ENCODE measurements around the gene MGAT2.
"Not testable (repeated sequence)": the region's sequence is repeated elsewhere in the genome, so short reads cannot be mapped to it uniquely, and the experiment has no call there.

Gene MGAT2

DNA sequence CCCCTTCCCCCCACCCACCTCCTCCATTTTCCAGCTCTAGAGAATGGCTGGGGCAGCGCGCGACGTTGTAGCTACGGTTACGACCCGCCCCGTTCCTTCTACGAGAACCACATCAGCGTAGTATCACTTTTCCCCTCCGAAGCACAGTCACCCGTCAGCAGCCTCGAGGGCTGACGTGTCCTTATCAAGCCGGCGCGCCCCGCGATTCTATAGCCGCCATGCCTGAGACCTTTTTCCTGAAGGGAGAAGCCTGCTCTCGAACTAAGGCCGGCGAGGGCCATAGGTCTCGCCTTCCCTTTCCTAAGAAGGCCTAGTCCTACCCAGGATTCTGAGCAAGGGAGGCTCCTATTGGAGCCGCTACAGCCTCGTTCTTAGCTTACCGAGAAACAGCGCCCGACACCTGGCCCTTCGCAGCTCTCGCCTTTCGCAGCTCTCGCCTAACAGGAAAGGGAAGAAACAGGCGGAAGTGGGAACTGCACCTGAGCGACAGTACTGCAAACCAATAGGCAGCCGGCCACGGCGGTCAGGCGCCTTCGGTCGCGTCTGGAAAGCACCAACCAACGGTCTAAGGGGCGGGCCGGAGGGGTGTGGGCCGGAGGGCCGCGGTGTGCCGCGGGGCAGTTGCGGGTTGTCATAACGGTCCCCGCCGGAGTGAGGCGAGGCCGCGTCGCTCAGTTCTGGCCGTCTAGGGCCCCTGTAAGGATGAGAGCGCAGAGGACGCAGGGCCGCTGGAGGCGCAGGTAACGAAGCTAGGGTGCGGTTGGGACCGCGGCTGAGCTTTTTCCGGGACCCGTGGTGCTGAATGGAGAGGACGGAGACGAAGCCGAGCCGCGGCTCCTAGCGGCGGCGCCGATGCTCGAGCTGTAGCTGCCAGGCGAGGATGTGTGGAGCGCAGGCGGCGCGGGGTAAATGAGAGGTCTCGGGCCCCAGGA lies at the start of gene MGAT2, which contains the start of gene RPL36AL:
TSS of gene MGAT2 (plus strand) at position 618 of the 932 bp plus-strand sequence. CDS start 470 bp downstream, outside the sequence.
TSS of gene RPL36AL (minus strand) at position 445 of the 932 bp plus-strand sequence. CDS start 1,522 bp downstream, outside the sequence.
- DNase-seq: peak; percentile 97

DNA sequence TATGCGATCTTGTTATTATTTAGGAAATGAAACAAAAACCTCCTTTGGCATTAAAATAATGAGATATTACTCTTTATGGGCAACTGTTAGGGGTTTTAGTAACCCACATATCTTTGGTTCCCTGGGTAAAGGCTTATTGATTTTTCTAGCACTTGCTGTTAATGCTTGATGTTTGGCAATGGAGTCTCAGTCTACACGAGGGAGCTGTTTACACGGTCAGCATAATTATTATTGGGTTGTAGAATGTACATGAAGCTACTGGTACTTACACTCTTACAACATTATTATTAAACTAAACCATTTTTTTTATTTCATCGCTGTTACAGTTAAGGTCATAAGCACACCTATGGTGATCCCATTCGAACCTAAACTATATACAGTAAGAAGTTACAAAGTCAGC lies 46.6 kb upstream of the MGAT2 start:
- DNase-seq: no peak

DNA sequence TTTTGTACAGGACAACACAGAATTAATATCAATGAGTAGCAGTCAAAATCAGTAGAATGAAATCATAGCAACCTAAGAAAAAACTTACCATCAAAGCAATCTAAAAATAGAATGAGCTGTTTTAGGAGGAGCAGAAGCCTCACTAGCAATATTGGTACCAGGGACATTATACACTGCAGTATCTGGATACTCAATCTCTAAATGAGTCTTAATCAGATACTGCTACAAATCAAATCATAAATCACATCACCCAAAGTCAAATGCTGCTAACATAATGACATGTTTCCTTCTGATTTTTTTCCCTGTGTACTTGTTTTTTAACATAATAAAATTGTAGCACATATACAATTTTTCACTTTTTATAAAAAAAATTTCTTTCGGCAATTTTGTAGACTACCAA lies 42.5 kb upstream of the MGAT2 start:
- DNase-seq: no peak

DNA sequence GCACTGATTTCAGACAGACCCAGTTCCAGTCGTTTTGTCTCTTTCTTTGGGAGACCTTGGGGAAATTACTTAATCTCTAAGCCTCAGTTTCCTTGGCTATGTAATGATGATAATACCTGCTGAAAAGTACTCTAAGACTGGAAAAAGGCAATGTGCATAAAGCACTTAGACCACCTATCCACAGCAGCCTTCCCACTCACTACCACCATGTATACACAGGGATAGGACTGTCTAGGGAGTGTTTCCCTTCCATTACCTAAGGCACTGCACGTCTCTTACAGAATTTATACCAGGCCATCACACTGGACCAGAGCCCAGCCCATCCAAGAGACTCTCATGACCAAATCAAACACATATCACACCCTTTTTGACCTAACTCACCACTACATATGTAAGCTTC lies 40.8 kb upstream of the MGAT2 start:
- DNase-seq: no peak

DNA sequence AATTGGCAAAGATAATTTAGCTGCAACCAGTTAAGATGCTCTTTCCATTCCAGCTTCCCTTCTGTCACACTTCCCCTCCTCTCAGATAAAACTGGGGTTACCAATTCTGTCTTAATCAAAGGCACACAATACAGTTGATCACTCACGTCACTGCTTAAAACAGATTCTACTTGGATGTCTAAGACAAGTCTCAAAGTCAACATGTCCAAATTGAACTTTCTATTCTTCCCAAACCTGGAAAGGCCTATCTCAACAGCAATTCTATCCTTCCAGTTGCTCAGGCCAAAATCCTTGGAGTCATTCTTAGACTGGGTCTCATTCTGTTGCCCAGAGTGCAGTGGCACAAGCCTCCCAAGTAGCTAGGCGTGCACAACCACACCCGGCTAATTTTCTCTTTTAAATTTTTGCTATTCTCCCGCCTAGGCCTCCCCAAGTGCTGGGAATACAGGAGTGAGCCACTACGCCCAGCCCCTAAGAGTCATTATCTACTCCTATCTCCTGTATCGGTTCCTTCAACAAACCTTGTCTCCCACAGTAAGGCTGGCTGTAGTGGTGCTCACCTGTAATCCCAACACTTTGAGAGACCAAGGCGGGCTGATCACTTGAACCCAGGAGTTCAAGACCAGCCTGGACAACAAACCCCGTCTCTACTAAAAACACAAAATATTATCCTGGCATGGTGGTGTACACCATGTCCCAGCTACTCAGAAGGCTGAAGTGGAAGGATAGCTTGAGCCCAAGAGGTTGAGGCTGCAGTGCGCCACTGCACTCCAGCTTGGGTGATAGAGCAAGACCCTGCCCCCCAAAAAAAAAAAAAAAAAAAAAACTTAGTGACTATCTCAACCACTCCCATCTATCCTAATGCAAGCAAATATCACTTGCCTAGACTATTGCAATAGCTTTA lies 39.1 kb upstream of the MGAT2 start:
- no peak for DNase-seq

DNA sequence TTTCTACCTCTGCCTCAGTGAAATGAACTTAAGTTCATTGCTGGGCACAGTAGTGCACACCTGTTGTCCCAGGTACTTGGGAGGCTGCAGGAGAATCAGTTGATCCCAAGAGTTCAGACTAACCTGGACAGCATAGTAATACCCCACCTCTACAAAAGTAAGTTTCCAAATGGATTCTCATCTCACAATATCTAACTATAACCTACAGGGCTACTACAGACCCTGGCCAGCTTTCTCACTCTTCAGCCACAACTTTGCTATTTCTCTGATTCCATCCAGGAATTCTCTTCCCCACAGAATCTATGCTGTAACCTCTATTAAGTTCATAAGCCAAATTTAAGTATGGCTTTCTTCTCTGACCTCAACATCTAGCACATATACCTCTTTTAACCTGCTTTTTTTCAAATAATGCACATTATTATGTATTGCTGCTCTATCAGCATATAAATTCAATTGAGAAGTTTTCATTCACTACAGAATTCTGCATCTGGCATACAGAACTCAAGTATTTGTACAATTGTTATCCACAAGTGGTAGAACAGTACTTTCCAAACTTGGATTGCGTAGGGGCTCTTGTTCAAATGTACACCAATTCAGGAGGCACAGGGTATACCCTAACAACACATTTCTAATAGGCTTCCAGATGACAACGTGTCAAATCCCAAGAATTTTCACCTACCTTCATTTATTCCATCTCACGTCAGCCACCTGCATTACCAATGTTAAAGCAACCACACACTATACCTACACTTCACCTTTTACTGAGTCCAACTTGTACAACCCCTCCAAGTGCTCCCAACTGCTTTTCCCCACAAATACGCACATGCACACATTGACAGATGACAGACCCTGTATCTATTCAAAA lies 38.3 kb upstream of the MGAT2 start:
- no peak for DNase-seq

DNA sequence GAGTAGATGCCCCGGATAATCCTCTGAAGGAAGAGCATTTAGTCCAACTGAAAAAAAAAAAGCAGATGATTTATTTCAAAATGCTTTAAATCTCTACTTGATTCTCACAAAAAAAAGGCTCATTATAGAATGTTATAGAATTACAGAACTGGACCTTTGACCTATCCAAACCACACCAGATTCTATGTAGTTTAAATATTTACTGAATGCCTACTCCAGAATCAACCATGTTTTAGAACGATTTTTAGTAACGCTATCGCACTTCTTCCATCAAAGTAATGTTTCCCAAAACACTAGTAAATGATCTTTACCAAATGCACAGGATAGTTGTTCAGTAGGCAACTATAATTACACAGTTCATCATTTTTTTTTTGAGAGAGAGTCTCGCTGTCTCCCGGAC lies 37.0 kb upstream of the MGAT2 start:
- no peak for DNase-seq

DNA sequence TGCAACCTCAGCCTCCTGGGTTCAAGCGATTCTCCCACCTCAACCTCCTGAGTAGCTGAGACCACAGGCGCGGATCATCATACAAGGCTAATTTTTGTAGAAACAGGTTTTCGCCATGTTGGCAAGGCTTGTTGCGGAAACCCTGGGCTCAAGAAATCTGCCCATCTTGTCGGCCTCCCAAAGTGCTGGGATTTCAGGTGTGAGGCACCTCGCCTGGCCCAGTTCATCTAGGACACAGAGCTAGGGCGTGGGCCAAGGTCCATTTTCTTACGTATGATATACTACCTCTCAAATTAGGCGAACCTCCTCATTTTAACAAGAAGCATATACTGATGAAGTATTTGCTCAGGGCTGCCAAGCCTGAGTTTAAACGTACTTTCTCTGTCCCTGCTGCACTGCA lies 36.5 kb upstream of the MGAT2 start:
- DNase-seq: no peak

DNA sequence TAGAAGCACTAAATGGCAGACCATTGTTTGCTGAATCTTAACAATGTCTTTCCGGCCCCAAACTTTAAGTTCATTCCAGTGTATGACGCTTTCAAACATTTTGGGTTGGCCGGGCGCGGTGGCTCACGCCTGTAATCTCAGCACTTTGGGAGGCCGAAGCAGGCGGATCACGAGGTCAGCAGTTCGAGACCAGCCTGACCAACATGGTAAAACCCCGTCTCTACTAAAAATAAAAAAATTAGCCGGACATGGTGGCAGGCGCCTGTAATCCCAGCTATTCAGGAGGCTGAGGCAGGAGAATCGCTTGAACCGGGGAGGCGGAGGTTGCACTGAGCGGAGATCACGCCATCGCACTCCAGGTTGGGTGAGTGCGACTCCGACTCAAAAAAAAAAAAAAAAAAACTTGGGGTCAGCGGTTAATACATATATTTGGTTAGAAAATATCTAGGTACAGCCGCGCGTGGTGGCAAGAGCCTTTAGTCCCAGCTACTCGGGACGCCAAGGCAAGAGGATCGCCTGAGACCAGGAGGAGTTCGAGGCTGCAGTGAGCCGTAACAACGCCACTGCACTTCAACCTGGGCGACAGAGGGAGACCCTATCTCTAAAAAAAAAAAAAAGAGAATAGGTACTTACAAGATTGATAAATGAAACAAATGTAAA lies 35.5 kb upstream of the MGAT2 start:
- DNase-seq: not testable (repeated sequence)

DNA sequence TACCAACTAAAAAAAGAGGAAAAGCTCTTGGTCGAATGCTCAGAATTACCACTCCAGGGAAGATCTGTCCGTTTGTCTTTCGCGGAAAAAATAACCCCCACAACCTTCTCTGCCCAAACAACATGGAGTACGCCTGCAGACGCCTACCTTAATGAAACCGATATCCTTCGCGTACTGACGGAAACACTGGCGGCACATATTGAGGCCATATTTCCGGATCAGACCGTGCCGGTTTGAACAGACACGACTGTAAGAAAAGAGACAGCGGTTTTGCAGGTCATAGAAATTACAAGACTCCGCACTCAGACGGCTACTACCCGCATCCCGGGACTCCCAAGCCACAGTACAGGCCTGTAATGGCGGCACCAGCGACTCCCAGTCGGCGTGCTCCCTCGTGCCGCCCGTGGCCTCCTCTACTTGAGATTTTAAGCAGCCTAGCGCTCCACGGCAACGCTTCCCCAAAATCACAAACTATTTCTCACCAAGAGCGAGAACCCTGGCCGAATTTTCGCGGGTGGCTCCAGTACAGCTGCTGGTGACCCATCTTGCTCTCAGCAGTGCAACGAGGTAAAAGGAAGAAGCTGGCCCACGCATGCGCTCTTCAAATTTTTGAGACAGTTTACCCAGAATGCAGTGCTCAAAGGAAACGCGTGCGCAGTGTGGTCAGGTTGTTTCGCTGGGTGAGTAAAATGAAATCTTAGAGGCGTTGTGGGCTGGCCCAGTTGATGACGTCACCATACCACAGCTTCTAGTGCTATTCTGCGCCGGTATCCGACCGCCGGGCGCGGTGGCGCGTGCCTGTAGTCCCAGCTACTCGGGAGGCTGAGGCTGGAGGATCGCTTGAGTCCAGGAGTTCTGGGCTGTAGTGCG lies 34.6 kb upstream of the MGAT2 start, which contains the start of gene RPS29:
TSS of gene RPS29 (minus strand) at position 578 of the 870 bp plus-strand sequence. CDS start at position 544, 34 bp downstream.
- peak; percentile 97 for DNase-seq

DNA sequence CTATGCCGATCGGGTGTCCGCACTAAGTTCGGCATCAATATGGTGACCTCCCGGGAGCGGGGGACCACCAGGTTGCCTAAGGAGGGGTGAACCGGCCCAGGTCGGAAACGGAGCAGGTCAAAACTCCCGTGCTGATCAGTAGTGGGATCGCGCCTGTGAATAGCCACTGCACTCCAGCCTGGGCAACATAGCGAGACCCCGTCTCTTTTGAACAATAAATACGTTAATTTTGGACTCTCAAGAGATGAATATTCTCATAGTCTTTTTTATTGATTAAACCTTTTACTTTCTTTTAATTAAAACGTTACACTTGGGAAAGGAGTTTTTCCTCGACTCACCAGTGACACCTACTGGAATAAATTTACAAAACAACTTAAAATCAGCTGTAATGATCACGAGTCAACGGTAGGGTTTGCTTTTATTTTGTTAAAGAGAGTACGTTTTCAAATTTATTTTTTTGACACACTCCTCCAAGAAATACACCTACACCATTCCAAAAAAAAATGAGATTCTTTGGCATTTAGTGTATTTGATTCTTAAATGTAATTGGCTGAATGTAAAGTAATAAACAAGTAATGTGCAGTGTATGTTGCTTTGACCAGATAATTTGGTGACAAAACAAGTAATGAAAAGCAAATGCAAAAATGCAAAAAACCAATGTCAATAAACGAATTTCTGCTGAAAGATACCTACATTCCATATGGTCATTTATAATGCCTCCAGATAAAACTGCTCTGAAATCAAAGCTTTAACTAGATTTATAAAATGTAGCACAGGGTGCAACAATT lies 33.7 kb upstream of the MGAT2 start:
- DNase-seq: no peak

DNA sequence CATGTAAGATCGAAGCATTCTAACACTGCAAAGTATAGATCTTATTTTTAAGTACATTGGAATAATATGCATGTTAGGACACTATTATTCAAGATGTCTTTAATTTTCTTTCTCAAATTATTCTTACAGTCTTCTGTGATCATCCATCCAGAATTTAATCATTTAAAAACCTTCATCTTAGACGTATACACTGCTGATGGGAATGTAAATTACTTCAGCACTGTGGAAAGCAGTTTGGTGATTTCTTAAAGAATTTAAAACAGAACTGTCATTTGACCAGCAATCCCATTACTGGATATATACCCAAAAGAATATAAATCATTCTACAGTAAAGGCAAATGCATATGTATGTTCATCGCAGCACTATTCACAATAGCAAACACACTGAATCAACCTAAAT lies 31.2 kb upstream of the MGAT2 start:
- DNase-seq: no peak

DNA sequence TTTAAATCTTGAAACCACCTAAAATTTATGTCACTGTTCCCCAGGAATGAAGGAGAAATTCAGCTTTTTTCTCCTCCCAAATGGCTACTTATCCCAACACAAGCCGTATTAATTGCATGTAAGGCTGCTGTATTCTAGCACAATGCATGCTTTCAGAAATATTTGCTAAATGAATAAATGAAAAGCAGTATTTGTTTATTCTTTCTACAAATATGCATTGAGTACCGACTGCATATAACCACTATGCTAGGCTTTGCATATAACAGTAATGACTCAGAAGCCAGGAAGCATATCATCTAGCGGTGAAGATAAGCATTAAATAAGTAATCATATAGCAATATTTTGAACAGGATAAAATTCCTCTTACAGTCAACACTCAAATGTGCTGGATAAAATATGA lies 27.6 kb upstream of the MGAT2 start:
- no peak for DNase-seq

DNA sequence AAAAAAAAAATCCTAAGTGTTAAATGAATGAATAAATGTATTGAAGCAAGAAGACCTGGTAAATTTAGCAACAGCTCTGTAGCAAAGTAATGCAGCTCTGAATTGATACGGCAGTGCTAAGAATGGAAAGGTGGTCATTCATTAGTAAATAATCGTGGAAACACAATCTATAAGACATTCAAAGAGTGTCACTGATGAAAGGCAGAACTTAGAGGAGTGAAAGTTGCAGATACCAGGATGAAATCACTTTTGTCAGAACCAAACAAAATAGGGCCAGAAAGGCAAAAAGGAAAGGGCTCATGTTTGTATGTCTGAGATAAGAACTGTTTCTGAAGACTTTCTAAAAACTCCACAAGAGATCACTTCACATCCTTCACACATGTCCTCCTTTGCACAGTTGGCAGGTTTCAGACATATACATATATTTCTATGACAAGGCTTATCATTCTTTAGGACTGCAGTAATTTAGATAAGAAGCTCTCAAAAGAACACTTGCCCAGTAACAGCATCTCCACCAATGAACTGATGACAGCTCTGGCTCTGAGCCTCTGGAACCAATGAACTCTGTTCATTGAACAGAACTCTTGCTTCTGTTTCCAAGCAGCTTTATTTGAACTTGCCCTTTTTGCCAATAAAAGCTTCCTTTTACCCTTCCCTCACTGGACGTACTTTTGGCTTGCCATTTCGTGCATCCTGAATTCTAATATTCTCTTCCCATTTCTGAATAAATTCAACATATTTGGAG lies 26.1 kb upstream of the MGAT2 start:
- no peak for DNase-seq

DNA sequence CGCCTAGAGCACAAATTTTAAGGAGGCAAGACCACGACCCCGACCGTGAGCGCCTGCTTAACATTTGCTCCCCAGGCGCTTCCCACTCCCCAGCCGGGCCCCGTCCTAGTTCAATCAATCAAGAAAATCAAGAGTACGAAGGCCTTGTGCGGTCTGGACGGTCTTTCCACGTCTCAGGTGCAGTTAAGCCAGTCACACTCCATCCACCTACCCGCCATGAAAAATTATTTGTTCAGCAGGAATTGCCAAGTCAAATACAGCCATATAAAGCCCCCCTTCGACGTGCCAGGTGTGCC lies 22.5 kb upstream of the MGAT2 start:
- no peak for DNase-seq

DNA sequence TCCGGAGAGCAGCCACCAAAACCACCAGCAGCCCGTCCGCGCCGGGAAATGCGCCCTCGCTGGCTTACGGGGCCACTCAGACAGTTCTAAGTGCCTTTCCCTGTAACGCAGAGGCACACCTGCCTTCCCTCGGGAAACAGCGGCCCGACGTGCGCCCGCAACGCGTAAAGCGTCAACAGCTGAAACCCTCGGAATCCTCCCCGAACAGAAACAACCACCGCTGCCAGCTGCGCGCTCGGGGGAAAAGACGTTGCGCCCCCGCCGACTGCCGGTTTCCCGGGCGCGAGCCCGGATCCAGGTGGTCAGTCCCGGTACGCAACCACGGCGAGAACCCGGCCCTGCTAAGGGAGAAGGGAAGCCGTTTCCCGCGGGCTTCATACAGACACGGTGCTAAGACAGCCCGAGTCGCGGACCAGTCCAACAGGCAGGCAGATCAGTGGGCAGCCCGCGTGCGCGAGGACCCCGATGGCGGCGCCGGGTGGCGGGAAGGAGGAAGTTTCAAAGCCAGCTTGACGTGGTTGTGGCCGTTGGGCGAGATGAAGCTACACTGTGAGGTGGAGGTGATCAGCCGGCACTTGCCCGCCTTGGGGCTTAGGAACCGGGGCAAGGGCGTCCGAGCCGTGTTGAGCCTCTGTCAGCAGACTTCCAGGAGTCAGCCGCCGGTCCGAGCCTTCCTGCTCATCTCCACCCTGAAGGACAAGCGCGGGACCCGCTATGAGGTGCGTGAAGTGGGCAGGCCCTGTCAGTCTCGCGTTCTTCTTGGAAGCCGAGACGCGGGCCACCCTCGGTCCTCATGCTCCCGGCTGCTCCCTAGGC lies 21.9 kb upstream of the MGAT2 start, which contains the start of gene LRR1:
TSS of gene LRR1 (plus strand) at position 456 of the 816 bp plus-strand sequence. CDS start at position 537, 81 bp downstream.
- DNase-seq: peak; percentile 77

DNA sequence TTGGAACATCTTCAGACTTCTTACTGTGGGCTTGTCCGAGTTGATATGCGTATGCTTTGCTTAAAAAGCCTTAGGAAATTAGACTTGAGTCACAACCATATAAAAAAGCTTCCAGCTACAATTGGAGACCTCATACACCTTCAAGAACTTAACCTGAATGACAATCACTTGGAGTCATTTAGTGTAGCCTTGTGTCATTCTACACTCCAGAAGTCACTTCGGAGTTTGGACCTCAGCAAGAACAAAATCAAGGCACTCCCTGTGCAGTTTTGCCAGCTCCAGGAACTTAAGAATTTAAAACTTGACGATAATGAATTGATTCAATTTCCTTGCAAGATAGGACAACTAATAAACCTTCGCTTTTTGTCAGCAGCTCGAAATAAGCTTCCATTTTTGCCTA lies 13.0 kb upstream of the MGAT2 start:
- DNase-seq: no peak

DNA sequence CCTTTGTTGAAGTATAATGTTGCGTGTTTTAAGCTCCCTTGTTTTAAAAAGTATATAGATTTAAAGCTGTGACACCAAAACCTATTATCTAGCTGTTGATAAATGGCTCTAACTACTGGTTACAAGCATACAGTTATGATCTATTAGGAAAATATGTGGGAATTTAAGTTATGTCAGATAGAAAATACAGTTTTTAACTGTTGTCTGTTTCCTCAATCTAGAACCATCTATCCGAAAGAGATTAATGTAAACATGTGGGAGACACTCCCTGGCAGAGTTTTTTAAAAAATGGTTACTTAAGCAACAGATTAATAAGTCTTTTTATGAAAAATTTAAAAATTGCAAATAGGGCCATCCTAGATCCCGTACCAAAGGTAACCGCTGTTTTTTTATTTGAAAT lies 8.3 kb upstream of the MGAT2 start:
- no peak for DNase-seq

Measured in DMS153 (cell line).